CD4-positive, alpha-beta T cell treated with Interleukin-21 for 1 hour (primary cell): ENCODE results near the gene CD3E.
"Not testable (repeated sequence)": the region's sequence is repeated elsewhere in the genome, so short reads cannot be mapped to it uniquely, and the experiment has no call there.

Experiments
- DNase-seq: peaks from one replicate; pipeline ENCODE4 v3.0.0-alpha.2; 2020

CD3E gene

DNA sequence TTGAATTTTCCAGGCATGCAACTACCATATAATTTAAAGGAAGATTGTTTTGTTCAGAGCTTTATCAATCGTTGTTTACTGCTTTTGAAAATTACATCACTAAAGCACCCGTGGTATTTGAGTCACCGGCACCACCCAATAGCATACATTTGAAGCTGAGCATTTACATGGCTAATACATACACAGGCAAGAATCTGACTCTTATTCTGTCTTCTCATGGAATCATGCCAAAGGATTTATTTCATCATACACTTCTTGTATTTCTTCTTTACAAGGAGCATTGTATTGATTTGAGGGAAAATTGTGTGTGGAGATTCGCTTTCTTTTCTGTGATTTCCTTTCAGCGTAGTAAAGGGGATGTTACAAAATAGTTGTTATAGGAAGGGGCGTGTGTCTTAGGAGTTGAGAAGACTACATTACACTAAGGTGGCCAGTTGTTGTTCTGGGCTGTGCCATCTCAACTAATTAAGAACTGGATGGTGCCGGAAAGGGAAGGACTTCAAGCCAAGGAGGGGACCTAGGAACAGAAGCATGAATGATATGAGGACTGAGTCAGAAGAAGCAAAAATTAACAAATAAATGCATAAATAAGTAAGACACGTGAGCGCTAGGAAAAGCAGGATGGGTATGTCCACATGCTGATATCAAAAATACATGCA, 12.9 kb upstream of the CD3E start:
- no peak for DNase-seq

DNA sequence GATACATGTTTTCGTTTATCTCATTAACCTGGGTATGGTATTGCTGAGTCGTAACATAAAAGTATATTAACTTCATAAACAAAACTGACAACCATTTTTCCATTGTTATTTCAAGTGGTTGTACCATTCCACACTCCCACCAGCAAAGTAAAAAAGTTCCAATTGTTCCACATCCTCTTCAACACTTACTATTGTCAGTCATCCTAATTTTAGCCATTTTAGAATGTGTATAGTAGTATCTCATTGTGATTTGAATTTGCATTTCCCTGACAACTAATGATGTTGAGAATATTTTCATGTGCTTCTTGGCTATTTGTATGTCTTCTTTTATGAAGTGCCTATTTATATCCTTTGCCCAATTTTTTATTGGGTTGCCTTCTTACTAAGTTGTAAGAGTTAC, 10.5 kb upstream of the CD3E start:
- no peak for DNase-seq

DNA sequence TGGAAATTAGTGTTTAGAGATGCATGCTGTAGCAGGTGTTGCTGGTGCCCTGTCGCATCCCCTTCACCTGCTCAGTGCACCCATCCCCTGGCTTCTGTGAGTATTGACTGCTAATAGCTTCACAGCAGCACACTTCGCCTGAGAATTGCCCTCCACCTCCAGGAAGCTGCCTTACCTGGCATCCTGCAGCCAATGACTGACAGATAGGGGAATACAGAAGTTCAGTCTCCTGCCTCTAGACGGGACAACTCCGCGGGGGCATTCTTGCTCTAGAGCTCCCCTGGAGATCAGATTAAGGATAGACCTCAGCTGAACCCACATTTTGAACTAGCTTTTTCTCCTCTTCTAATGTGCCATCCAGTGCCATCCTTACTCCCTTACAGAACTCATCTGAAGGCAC, 9.3 kb upstream of the CD3E start:
- no peak for DNase-seq

DNA sequence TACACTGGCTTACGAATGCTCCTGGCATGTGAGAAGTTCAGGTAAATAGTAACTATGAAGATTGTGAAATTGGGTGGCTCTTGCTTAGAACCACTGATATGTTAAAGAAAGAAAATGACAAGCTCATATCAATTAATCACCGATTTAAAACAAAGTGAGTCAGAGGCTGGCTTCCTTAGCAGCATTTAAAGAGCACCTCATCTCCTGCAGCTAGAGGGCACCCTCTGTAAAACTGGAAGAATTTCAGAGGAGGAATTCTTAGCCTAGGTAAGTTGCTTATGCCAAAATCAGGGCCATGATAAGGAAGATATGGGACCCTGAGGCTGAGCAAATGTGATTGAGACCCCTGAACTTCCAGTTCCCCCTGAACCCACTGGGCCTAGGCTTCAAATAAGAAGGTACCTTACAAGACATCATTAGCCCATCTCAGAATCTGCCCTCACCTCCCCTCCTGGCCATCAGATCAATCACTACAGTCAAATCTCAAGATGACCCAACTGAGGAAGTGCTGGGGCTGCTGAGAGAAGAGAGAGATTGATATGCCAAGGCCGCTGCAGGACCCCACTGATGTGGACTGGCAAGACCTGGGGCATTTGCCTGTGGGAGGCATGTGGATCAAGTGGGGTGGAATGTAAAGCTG, 8.6 kb upstream of the CD3E start:
- DNase-seq: peak; percentile 70

DNA sequence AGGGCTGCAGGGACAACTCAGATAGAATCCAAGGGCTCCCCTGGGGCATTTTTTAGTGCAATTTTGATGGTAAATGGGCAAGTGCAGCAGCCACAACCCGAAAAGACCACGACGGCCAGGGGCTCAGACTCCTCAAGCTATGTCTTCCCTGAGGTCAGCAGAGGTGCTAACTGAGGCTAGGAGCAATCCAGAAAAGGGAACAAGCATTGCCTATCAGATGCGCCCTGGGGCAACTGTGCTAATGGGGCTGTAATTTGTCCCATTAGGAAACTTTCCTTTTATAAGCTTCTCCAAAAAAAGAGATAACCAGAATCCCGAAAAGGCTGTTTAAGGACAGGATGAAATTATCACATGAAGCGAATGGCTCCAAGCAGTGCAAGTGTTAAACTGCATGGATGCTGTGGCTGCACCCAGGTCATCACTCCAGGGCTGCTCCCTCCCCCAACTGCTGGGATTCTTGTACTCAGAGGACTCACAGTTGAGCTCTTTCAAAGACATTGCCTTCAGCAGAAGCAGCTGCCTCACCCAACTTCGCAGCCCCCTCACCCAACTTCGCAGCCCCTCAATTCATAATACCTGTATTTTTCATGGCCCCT, 2.8 kb upstream of the CD3E start:
- no peak for DNase-seq

DNA sequence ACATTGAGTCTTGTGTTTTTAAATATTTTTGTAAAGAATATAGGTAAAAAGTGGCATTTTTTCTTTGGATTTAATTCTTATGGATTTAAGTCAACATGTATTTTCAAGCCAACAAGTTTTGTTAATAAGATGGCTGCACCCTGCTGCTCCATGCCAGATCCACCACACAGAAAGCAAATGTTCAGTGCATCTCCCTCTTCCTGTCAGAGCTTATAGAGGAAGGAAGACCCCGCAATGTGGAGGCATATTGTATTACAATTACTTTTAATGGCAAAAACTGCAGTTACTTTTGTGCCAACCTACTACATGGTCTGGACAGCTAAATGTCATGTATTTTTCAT, 333 bp upstream of the CD3E start:
- no peak for DNase-seq

DNA sequence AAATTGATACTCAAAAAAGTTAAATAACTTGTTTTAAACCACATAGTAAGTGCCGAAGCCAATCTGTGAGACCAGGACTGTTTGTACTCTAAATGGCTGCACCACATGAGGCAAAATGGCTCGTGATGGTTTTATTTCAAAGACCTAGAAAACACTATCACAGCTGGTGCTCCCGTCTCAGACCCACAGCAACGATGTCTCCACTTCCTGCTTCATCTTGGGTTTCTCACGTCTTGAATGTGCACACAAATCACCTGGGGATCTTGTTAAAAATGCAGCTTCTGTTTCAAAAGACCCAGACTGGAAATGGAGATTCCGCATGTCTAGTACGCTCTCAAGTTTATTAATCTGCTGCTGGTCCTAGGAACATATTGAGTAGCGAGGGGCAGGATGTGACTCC, 1.2 kb downstream of the CD3E start:
- peak; percentile 76 for DNase-seq

DNA sequence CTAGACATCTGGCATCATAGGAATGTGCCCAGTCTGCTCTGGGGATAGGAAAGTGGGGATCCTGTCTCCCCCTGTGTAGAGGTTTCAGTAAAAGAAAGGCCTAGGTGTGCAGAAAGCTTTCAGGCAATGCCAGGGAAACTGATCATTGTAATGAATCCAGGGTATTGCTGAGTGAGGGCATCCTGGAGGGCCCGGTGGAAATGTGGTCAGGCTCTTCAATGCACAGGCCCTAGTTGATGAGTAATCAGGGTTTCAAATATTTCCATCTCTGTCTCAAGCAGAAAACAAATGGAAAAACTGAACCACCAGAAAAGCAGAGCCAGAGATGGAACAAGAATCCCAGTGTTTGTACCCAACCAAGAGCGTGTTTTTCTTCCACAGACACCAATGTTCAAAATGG, 2.0 kb downstream of the CD3E start:
- no peak for DNase-seq

DNA sequence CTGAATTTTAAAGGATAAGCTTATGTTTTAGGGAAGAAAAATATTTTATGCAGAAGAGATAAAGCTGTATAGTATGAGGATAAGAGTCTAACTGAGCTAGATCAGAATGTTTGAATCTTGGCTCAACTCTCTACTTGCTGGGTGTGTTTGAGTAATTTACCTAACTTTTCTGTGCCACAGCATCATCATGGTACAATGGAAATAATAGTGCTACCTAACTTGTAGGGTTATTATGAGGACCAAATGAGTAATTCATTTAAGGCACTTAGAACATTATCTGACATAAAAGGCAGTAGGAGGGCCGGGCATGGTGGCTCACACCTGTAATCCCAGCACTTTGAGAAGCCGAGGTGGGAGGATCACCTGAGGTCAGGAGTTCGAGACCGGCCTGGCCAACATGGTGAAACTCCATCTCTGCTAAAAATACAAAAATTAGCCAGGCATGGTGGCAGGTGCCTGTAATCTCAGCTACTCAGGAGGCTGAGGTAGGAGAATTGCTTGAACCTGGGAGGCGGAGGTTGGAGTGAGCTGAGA, 4.5 kb downstream of the CD3E start:
- not testable (repeated sequence) for DNase-seq

DNA sequence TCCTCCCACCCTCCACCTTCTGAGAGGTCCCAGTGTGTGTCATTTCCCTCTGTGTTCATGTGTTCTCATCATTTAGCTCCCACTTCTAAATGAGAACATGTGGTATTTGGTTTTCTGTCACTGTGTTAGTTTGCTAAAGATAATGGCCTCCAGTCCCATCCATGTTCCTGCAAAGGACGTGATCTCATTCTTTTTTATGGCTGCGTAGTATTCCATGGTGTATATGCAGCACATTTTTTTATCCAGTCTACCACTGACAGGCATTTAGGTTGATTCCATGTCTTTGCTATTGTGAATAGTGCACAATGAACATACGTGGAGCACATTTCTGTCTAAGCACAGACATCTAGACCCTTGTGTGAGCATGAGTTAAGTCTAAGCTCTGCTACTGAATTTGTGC, 5.7 kb downstream of the CD3E start:
- DNase-seq: no peak

DNA sequence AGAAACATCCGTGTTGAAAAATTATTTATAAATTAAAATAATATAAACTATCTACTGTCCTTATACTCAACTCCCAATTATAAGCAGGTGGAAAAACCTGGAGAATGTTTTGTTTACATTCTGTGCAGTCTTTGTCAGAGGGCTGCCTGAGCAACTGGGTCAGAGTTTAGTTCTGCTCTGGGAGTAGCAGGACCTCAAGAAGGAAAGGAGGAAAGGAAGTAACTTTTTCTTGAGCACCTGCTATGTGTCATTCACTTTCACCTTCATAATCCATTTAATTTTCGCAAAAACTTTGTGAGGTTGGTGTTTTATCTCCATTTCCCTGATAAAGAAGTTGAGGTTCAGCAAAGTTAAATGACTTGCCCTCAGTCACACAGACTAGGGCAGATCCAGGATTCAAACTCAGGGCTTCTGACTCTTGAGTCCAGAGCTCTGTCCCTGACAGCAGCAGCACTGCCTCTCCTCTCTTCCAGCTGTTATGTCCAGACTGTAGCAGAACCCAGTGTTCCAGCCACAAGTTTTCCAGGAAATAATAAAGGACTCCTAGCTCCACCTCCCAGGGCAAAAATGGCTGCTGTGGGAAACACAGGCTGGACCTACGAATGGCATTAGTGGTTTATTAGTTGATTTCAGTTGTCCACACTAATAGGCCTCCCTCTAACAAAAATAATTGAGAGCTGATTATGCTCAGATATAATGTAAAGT, 6.4 kb downstream of the CD3E start:
- no peak for DNase-seq

DNA sequence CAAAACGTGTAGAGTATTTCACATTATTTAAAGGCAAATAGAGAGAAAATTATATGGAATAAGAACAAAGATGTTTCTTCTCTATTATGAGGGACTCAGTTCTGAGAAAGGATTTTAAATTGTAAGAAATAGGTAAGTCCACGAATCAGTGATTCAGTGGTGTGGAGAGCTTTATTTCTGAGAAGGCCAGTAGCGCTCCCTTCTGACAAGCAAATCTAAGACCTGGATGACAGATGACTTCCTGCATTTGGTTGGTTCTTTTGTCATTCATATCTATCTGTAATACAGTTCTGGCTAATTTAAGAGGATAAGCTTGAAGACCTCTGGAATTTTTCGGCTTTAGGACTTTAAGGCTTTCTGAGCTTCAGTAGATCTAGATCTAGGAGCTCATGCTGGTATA, 7.0 kb downstream of the CD3E start:
- peak; percentile 34 for DNase-seq

DNA sequence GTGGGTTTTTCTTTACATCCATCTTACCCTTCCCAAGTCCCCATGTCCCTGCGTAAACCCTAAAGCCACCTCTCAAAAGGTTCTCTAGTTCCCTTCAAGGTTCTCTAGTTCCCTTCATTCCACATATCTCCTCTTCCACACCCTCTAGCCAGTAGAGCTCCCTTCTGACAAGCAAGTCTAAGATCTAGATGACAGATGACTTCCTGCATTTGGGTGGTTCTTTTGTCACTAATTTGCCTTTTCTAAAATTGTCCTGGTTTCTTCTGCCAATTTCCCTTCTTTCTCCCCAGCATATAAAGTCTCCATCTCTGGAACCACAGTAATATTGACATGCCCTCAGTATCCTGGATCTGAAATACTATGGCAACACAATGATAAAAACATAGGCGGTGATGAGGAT, 7.8 kb downstream of the CD3E start:
- no peak for DNase-seq

DNA sequence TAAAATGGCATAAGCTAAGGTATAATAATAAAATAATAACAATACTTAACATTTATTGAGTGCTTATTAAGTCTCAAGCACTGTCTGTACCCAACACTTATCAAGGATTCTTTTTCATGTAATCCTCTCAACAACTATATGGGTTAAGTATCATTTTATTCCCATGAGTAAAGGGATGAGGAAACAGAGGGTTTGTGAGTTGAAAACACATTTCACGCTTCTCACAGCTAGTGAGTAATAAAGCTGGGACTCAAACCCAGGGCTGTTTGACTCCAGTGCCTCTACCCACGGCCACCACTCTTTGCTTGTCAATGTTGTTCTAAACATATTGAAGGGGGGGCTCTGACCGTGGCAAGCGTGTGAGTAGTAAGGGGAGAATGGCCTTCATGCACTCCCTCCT, 8.7 kb downstream of the CD3E start:
- DNase-seq: no peak

DNA sequence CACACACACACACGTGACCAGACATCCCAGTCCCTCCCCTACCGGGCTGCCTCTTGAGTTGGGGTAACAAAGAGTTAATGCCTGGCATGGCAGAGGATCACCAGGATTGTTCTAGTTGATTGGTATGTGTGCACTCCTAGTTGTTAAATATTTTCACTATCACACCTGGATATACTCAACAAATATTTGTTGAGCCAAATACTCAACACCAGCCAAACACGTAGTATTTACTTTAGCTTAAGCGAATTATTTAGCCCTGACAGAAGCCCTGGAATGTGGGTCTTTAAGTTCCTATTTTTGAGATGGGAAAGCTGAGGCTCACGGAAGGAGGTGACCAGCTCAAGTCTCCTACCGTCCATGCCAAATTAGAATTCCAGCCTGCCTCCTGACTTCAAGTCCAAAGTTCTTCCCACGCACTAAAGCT, 10.5 kb downstream of the CD3E start:
- DNase-seq: no peak

DNA sequence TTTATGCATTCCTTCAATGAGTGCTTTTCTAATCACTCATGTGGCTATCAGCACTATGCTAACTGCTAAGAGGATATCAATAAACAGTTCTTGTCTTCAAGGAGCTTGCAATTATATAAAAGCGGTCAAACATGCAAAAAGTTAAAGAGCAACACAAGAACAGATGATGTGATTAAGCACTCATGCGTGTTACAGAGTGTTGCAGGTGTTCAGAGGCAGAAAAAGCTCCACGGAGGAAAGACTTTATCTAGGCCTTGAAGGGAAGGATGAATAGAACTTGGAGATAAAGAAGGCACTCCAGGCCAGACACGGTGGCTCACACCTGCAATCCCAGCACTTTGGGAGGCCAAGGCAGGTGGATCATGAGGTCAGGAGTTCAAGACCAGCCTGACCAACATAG, 13.6 kb downstream of the CD3E start:
- no peak for DNase-seq

DNA sequence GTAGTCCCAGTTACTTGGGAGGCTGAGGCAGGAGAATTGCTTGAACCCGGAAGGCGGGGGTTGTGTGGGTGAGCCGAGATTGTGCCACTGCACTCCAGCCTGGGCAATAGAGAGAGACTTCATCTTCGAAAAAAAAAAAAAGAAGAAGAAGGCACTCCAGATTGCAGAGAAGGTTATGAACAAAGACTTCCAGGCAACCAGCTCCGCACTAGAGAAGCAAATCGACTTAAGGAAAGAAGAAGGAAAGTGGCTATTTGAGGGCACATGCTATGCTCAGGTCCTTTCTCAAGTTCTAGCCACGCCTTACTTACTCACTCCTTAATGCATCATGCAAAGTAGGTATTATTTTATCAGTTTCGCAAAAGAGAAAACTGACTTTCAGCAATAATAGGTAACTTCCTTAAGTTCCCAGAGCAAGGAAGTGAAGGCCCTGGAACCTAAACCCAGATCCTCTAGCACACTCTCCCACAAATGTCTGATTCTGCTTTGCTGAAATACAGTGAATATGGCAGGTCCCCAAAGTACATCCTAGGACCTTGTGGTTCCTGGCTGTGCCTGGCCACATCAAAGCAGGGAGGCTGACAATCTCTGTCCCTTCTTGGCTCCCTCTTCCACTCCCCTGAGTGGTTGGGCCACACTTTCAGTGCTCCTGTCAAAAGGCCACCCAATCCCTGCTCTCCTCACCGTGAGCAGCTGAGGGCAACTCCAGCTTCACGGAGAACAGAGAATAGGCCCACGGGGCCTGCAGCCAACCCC, 14.2 kb downstream of the CD3E start:
- no peak for DNase-seq

DNA sequence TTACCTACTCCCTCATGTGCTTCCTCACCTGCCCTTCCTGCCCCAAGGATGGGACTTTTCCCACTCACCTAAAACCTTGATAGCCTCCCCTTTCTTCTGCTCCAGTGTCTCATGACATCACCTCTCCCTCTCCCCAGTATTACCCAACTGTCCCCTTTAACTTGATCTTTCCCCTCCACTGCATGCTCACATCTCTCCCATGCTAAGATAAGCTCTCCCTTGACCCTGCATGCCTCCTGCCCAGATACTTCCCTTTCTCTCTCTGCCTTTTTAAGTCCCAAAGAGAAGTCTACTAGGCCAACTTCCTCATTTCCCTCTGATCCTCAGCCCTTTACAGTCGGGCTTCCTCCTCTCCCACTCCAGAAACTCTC, 14.8 kb downstream of the CD3E start:
- DNase-seq: no peak

DNA sequence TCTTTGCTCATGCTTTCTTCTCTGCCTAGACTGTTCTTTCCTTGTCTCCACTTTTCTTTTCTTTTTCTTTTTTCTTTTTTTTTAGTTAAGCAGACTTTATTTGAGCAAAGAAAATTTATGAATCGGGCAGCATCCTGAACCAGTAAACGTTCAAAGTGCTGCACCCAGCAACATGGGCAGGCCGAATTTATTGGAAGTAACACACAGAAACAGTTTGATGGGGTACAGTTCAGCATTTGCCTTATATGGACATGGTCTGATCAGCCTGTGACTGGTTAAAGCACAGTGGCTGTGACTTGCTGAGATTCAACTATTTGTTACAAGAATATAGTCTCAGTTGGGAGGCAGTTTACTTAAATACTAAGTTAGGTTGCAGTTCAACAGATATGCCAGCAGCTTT, 16.0 kb downstream of the CD3E start:
- no peak for DNase-seq

DNA sequence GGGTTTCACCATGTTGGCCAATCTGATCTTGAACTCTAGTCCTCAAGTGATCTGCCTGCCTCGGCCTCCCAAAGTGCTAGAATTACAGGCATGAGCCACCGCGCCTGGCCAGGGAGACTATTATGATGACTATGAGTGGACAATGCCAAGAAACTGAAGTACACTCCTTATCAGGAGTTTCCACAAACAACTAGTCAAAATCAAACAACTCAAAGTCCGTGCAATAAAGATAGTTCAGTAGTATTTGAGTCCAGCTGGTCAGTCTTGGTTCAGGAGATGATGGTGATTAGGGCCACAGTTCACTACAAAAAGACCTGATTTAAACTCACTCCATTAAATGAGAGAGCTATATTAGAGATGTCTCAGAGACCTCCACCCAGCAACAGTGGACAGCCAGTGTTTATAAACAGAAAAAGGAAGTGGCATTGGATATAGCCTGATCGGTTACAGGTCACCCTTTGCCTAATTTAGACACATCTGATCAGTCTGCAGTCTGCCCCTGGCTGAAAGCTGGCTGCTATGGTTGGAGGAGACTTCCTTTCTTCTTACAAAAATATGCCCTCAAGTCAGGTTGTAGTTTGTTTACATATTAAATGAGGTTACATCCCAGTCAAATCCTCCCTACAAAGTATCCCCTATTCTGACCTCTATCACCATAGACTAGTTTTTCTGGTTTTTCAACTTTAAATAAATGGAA, 17.0 kb downstream of the CD3E start:
- DNase-seq: no peak

DNA sequence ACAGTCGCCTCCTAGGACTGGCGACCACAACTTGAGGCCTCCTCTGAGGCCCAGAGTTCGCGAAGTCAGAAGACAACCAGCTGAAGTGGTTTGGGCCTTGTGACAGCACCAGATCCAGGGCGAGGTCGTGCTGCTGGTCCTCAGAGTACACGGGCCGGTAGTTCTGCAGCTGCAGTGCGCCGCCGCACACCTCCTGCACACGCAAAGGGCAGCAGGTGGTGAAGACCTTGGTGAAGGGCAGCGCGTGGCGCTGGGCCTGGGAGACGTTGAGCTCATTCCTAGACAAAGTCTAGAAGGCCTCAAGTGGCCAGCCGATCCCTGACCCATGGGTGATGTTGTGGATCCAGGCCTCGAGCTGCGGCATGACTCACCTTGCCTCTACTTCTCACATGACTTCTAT, 18.2 kb downstream of the CD3E start:
- DNase-seq: no peak

DNA sequence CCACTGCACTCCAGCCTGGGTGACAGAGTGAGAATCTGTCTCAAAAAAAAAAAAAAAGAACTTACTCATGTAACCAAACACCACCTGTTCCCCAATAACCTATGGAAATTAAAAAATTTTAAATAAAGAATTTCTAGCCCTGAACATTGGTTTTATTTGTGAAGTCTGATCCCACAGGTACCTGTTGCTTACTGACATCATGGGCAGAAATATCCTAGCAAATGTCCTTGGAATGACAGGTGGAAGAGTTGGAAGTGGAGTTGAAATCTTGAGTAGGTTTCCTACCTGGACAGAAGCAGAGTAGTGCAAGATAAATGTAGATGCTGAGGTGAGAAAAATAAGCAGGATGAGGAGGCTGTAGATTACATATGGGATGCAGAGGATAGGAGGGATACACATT, 20.8 kb downstream of the CD3E start:
- DNase-seq: no peak

DNA sequence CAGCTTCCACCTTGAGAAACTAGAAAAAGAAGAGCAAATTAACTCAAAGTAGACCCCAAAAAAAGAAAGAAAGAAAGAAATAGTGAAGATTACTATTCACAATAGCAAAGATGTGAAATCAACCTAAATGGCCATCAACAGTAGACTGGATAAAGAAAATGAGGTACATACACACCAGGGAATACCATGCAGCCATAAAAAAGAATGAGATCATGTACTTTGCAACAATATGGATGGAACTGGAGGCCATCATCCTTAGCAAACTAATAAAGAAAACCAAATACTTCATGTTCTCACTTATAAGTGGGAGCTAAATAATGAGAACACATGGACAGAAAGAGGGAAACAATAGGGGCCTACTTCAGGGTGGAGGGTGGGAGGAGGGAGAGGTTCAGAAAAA, 24.2 kb downstream of the CD3E start:
- DNase-seq: no peak
